ENCODE measurements around the gene PUM1. TPM values are rescaled to one million over a fixed set of nuclear protein-coding genes. Genes with fewer than 3 reads are reported as not detected.

Gene PUM1
- total and polyA plus RNA-seq, 9 donors, result 36.3 to 125 (median 112) TPM

- peaks cover 7% of the 10 kb centered on the region for H3K4me1 ChIP-seq (ENCODE audit: insufficient read depth)
- no peak for TF ChIP-seq EP300 (IDR thresholded peaks at IDR 0.05)
- no peak for TF ChIP-seq POLR2A (IDR thresholded peaks at IDR 0.05)
- no peak for TF ChIP-seq CTCF (IDR thresholded peaks at IDR 0.05)
- intact Hi-C loops (cut with DNase I), result no loop called here
- H3K9me3 ChIP-seq, result no peaks in the 10 kb centered on the region
- 80 to 82% (median 82%) methylated on average over 8 of the region's 8 CpGs for WGBS, 3 donors
- H3K27ac ChIP-seq, result no peak overlapping the region
- H3K36me3 ChIP-seq, result no peaks in the 10 kb centered on the region
- H3K4me3 ChIP-seq, result no peak overlapping the region
- no peak for DNase-seq
- no peaks in the 10 kb centered on the region for H3K27me3 ChIP-seq
Measured at GRCh38 chr1:30968220-30968971, 97.1 kb downstream of the PUM1 start.

- 50 to 60% (median 54%) methylated on average over 8 of the region's 8 CpGs for WGBS, 3 donors
- intact Hi-C loops (cut with DNase I), result no loop called here
- no peak overlapping the region for H3K4me3 ChIP-seq
Measured at GRCh38 chr1:30966690-30967369, 98.7 kb downstream of the PUM1 start.

GRCh38 chr1:30965924-30966599 is 99.5 kb downstream of the PUM1 start:
- no peak for TF ChIP-seq EP300 (IDR thresholded peaks at IDR 0.05)
- intact Hi-C loops (cut with DNase I), result no loop called here
- H3K27ac ChIP-seq, result no peak overlapping the region
- H3K36me3 ChIP-seq, result no peaks in the 10 kb centered on the region
- DNase-seq, result no peak
- H3K27me3 ChIP-seq, result no peaks in the 10 kb centered on the region
- H3K9me3 ChIP-seq, result no peaks in the 10 kb centered on the region
- H3K4me3 ChIP-seq, result no peak overlapping the region
- 19 to 40% (median 26%) methylated on average over 8 of the region's 8 CpGs for WGBS, 3 donors
- H3K4me1 ChIP-seq (ENCODE audit: insufficient read depth), result peaks cover 7% of the 10 kb centered on the region

More at GRCh38 chr1:30966690-30967369, 98.7 kb downstream of the PUM1 start:
- peaks cover 7% of the 10 kb centered on the region for H3K4me1 ChIP-seq (ENCODE audit: insufficient read depth)
- no peak for TF ChIP-seq EP300 (IDR thresholded peaks at IDR 0.05)
- no peak for TF ChIP-seq CTCF (IDR thresholded peaks at IDR 0.05)
- TF ChIP-seq POLR2A (IDR thresholded peaks at IDR 0.05), result no peak
- H3K36me3 ChIP-seq, result no peaks in the 10 kb centered on the region
- peak in 3 of 5 donors; percentile 30 to 31 (median 31) for DNase-seq
- H3K27ac ChIP-seq, result no peak overlapping the region
- no peaks in the 10 kb centered on the region for H3K9me3 ChIP-seq
- no peaks in the 10 kb centered on the region for H3K27me3 ChIP-seq

- Histone ChIP-seq H3K27ac (no peak overlapping the region), H3K27me3 (no peaks in the 10 kb centered on the region), H3K36me3 (no peaks in the 10 kb centered on the region), H3K9me3 (no peaks in the 10 kb centered on the region), H3K4me1 (ENCODE audit: insufficient read depth) (peaks cover 7% of the 10 kb centered on the region), H3K4me3 (no peak overlapping the region)
- no peak for TF ChIP-seq POLR2A (IDR thresholded peaks at IDR 0.05)
- intact Hi-C loops (cut with DNase I), result no loop called here
- 10 to 27% (median 15%) methylated on average over 7 of the region's 7 CpGs for WGBS, 3 donors
- DNase-seq, result no peak
Measured at GRCh38 chr1:30964706-30965105, 100.8 kb downstream of the PUM1 start.

GRCh38 chr1:30962609-30963508 is 102.7 kb downstream of the PUM1 start:
- intact Hi-C loops (cut with DNase I), result no loop called here
- H3K9me3 ChIP-seq, result no peaks in the 10 kb centered on the region

More at GRCh38 chr1:30962609-30963508, 102.7 kb downstream of the PUM1 start:
- Histone ChIP-seq H3K36me3 (no peaks in the 10 kb centered on the region), H3K4me3 (no peak overlapping the region), H3K27me3 (no peaks in the 10 kb centered on the region), H3K27ac (no peak overlapping the region), H3K4me1 (ENCODE audit: insufficient read depth) (peaks cover 6% of the 10 kb centered on the region)
- WGBS, 3 donors, result 59 to 61% (median 60%) methylated on average over 6 of the region's 6 CpGs
- no peak for DNase-seq
- no peak for TF ChIP-seq EP300 (IDR thresholded peaks at IDR 0.05)
- no peak for TF ChIP-seq CTCF (IDR thresholded peaks at IDR 0.05)
- TF ChIP-seq POLR2A (IDR thresholded peaks at IDR 0.05), result no peak
